ENCODE measurements around the gene ARL4A.

GRCh38 chr7:12722136-12722535, 34.7 kb downstream of the ARL4A start:
- TF ChIP-seq ZKSCAN1 (IDR thresholded peaks at IDR 0.05; ENCODE audit: low read depth, low read length), result no peak
- TF ChIP-seq EZH2 (IDR thresholded peaks at IDR 0.05; ENCODE audit: borderline replicate concordance, low read depth, low read length), result no peak
- TF ChIP-seq, protein P1, sequence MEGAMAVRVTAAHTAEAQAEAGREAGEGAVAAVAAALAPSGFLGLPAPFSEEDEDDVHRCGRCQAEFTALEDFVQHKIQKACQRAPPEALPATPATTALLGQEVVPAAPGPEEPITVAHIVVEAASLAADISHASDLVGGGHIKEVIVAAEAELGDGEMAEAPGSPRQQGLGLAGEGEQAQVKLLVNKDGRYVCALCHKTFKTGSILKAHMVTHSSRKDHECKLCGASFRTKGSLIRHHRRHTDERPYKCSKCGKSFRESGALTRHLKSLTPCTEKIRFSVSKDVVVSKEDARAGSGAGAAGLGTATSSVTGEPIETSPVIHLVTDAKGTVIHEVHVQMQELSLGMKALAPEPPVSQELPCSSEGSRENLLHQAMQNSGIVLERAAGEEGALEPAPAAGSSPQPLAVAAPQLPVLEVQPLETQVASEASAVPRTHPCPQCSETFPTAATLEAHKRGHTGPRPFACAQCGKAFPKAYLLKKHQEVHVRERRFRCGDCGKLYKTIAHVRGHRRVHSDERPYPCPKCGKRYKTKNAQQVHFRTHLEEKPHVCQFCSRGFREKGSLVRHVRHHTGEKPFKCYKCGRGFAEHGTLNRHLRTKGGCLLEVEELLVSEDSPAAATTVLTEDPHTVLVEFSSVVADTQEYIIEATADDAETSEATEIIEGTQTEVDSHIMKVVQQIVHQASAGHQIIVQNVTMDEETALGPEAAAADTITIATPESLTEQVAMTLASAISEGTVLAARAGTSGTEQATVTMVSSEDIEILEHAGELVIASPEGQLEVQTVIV (CRISPR knock-in tag; IDR thresholded peaks at IDR 0.05; ENCODE audit: borderline replicate concordance), result no peak
